Fibroblast of lung (primary cell): ENCODE measurements around the gene RIC8A. TPM values are rescaled to one million over a fixed set of nuclear protein-coding genes. Genes with fewer than 3 reads are reported as not detected.

Experiments used
- DNase-seq, 2 donors: peaks; one replicate each; pipeline versions ENCODE4 v3.0.0 to v3.0.0-alpha.2; 2010; ENCODE audit warnings: low read depth in 2 of 2
- H2AFZ ChIP-seq: 2 replicates; pipeline ENCODE4 v1.5.1; 2012; ENCODE audit warnings: low read length, control low read depth, inconsistent platforms
- H3K27ac ChIP-seq: 2 replicates; pipeline ENCODE4 v1.5.1; 2011; ENCODE audit warnings: low read length, control low read depth; ENCODE audit not compliant: insufficient read depth
- H3K27me3 ChIP-seq: 2 replicates; pipeline ENCODE4 v1.5.1; 2011; ENCODE audit warnings: mild to moderate bottlenecking, low read length; ENCODE audit not compliant: control insufficient read depth, insufficient read depth
- H3K36me3 ChIP-seq: 2 replicates; pipeline ENCODE4 v1.5.1; 2011; ENCODE audit warnings: low read length; ENCODE audit not compliant: control insufficient read depth, insufficient read depth
- H3K4me1 ChIP-seq: 2 replicates; pipeline ENCODE4 v1.5.1; 2011; ENCODE audit warnings: low read length; ENCODE audit not compliant: control insufficient read depth, insufficient read depth; ENCODE audit errors: extremely low read depth
- H3K4me2 ChIP-seq: 2 replicates; pipeline ENCODE4 v1.5.1; 2011; ENCODE audit warnings: low read length, control low read depth; ENCODE audit not compliant: insufficient read depth; ENCODE audit errors: extremely low read depth
- H3K4me3 ChIP-seq, 4 experiments: fragments of 200-600 bp in 1 of 4; sonication (generic) in 1 of 4; replicated peaks in 1 of 4; 2 replicates each; pipeline ENCODE4 v1.5.1; 2011 to 2016; ENCODE audit warnings: low read length in 4 of 4, low read depth in 3 of 4, mild to moderate bottlenecking in 3 of 4, control low read depth in 2 of 4, inconsistent platforms in 1 of 4, mixed read lengths in 1 of 4; ENCODE audit not compliant: insufficient read depth in 1 of 4; ENCODE audit errors: control extremely low read depth in 1 of 4
- H3K79me2 ChIP-seq: 2 replicates; pipeline ENCODE4 v1.5.1; 2012; ENCODE audit warnings: mild to moderate bottlenecking, low read length, inconsistent platforms; ENCODE audit not compliant: control insufficient read depth, insufficient read depth
- H3K9ac ChIP-seq: 2 replicates; pipeline ENCODE4 v1.5.1; 2011; ENCODE audit warnings: mild to moderate bottlenecking, low read length, control low read depth; ENCODE audit not compliant: insufficient read depth
- H3K9me3 ChIP-seq: 2 replicates; pipeline ENCODE4 v1.5.1; 2012; ENCODE audit warnings: low read depth, low read length; ENCODE audit not compliant: control insufficient read depth, insufficient read depth
- H4K20me1 ChIP-seq: 2 replicates; pipeline ENCODE4 v1.5.1; 2011; ENCODE audit warnings: low read length; ENCODE audit not compliant: control insufficient read depth, insufficient read depth; ENCODE audit errors: extremely low read depth
- CTCF ChIP-seq, 2 donors: IDR thresholded peaks in 1 of 2; conservative IDR thresholded peaks in 1 of 2; 1 replicate in 1 of 2; 2 replicates in 1 of 2; pipeline ENCODE4 v1.5.1; 2011 to 2012; ENCODE audit warnings: low read length in 2 of 2, control low read depth in 1 of 2, inconsistent platforms in 1 of 2, low read depth in 1 of 2, mild to moderate bottlenecking in 1 of 2
- EZH2 ChIP-seq: IDR thresholded peaks from 2 replicates; pipeline ENCODE4 v1.5.1; 2012; ENCODE audit warnings: low read length, control low read depth, mild to moderate bottlenecking; ENCODE audit errors: missing control alignments
- polyA plus RNA-seq, 2 donors: library from polyadenylated mRNA; depleted of rRNA in 1 of 2; stranded (reverse) in 1 of 2; unstranded in 1 of 2; fragments of >200 nt; gene quantifications; 2 replicates each; pipeline ENCODE4 v1.2.1, GENCODE V29; 2011 to 2012; ENCODE audit warnings: missing spikeins in 1 of 2
- total RNA-seq: library from RNA; depleted of rRNA; stranded (reverse); fragments of >200 nt; gene quantifications from 2 replicates; pipeline ENCODE4 v1.2.1, GENCODE V29; 2014

RIC8A gene
- total and polyA plus RNA-seq, 2 donors (not counting 1 experiment from before 2014, with no cell fraction given): 106 to 230 TPM

GRCh38 chr11:209275-210121 is 2.0 kb downstream of the RIC8A start:
- H2AFZ ChIP-seq: no peak overlapping the region
- no peaks in the 10 kb centered on the region for H4K20me1 ChIP-seq

DNA sequence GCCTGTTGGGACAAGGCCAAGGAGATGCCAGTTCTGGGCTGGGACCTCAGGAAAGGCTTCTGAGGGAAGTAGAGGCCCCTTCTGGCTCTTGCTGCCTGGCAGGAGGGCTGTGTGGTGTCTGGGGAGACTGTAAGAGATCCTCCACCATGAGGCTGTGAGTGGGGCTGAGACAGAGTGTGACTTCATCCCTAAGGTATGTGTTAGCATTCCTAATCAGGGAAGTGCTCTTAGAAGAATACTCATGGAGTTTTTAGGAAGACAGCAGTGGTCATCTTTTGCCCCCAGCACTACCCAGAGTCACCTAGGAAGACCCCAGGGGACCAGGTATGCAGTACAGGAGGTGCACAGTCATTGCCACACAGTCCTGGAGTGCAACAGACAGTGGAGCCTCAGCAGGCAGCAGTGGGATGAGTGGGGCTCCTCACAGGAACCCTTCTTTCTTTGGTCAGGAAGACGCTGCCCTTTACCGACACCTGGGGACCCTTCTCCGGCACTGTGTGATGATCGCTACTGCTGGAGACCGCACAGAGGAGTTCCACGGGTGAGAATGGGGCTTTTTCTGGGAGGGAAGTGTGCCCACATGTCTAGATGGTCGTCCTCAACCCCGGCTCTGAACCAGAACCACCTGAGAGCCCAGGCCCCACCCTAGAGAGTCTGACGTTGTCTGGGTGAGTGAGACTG is 2.8 kb downstream of the RIC8A start:
- Histone ChIP-seq H3K36me3 (peaks cover 42% of the 10 kb centered on the region), H3K4me1 (peaks cover 25% of the 10 kb centered on the region), H3K9ac (peak overlapping the region; percentile 97), H4K20me1 (no peaks in the 10 kb centered on the region), H3K4me3 (peak overlapping the region; percentile 71 to 96 (median 74)), H3K4me2 (peak overlapping the region; percentile 98), H3K9me3 (no peaks in the 10 kb centered on the region), H2AFZ (no peak overlapping the region), H3K79me2 (peaks cover 59% of the 10 kb centered on the region), H3K27me3 (no peaks in the 10 kb centered on the region), H3K27ac (peak overlapping the region; percentile 96)
- TF ChIP-seq CTCF (conservative IDR thresholded peaks at IDR 0.05 in 1 of 2, IDR thresholded peaks at IDR 0.05 in 1 of 2; ENCODE audit: low read depth in 1 of 2, low read length in 2 of 2) (no peak), EZH2 (no peak)
- peak; percentile 40 to 85 for DNase-seq

More at GRCh38 chr11:209275-210121, 2.0 kb downstream of the RIC8A start:
- Histone ChIP-seq H3K79me2 (peaks cover 66% of the 10 kb centered on the region), H3K36me3 (peaks cover 42% of the 10 kb centered on the region), H3K9ac (peak overlapping the region; percentile 97), H3K4me3 (peak overlapping the region; percentile 71 to 96 (median 74)), H3K27me3 (no peaks in the 10 kb centered on the region), H3K4me1 (peaks cover 25% of the 10 kb centered on the region), H3K27ac (peak overlapping the region; percentile 96), H3K4me2 (peak overlapping the region; percentile 98), H3K9me3 (no peaks in the 10 kb centered on the region)
- DNase-seq: peak in 1 of 2 donors; percentile 25
- TF ChIP-seq CTCF (conservative IDR thresholded peaks at IDR 0.05 in 1 of 2, IDR thresholded peaks at IDR 0.05 in 1 of 2; ENCODE audit: low read depth in 1 of 2, low read length in 2 of 2) (no peak), EZH2 (no peak)

GRCh38 chr11:210803-211180 is 3.3 kb downstream of the RIC8A start:
- peaks cover 53% of the 10 kb centered on the region for H3K79me2 ChIP-seq

More at GRCh38 chr11:210803-211180, 3.3 kb downstream of the RIC8A start:
- peak overlapping the region in 2 of 4 experiments; percentile 71 to 96 for H3K4me3 ChIP-seq
- peaks cover 22% of the 10 kb centered on the region for H3K4me1 ChIP-seq
- H4K20me1 ChIP-seq: no peaks in the 10 kb centered on the region
- TF ChIP-seq EZH2 (no peak), CTCF (conservative IDR thresholded peaks at IDR 0.05 in 1 of 2, IDR thresholded peaks at IDR 0.05 in 1 of 2; ENCODE audit: low read depth in 1 of 2, low read length in 2 of 2) (no peak)
- no peaks in the 10 kb centered on the region for H3K27me3 ChIP-seq
- H2AFZ ChIP-seq: no peak overlapping the region
- H3K9me3 ChIP-seq: no peaks in the 10 kb centered on the region
- DNase-seq: no peak
- H3K9ac ChIP-seq: peak overlapping the region; percentile 48
- peak overlapping the region; percentile 96 for H3K27ac ChIP-seq
- H3K4me2 ChIP-seq: peak overlapping the region; percentile 98
- peaks cover 42% of the 10 kb centered on the region for H3K36me3 ChIP-seq
